ENCODE data around the gene WDPCP. TPM values are rescaled to one million over a fixed set of nuclear protein-coding genes. Genes with fewer than 3 reads are reported as not detected.
"Not testable (repeated sequence)": the region's sequence is repeated elsewhere in the genome, so short reads cannot be mapped to it uniquely, and the experiment has no call there.

The WDPCP gene
- total RNA-seq, 1 donor = 16.3 TPM

DNA sequence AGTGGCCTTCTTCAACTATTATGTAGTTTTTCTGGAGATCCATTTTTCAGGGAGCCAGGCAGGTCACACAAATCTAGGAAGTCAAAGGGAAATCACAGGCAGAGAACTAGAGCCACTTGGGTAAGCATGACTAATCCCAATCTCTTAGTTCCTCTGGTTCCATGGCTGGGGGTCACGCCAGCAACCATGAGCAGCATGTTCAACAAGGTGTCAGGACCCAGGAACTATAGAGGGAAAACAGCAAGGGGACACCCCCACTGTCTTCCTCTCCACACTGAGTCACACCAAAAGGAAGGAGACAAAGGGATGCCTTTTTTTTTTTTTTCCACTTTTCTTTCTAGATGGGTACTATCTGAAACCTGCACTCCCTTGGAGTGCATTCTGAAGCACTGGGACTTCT is 286.8 kb downstream of the WDPCP start:
- H3K27ac ChIP-seq (ENCODE audit: low read depth, low read length) = no peak overlapping the region
- no peaks in the 10 kb centered on the region for H3K27me3 ChIP-seq (ENCODE audit: insufficient read depth, low read length)
- no peaks in the 10 kb centered on the region for H3K36me3 ChIP-seq (ENCODE audit: insufficient read depth, low read length)
- H3K4me2 ChIP-seq (ENCODE audit: insufficient read depth, low read length) = no peak overlapping the region
- TF ChIP-seq, protein P1, sequence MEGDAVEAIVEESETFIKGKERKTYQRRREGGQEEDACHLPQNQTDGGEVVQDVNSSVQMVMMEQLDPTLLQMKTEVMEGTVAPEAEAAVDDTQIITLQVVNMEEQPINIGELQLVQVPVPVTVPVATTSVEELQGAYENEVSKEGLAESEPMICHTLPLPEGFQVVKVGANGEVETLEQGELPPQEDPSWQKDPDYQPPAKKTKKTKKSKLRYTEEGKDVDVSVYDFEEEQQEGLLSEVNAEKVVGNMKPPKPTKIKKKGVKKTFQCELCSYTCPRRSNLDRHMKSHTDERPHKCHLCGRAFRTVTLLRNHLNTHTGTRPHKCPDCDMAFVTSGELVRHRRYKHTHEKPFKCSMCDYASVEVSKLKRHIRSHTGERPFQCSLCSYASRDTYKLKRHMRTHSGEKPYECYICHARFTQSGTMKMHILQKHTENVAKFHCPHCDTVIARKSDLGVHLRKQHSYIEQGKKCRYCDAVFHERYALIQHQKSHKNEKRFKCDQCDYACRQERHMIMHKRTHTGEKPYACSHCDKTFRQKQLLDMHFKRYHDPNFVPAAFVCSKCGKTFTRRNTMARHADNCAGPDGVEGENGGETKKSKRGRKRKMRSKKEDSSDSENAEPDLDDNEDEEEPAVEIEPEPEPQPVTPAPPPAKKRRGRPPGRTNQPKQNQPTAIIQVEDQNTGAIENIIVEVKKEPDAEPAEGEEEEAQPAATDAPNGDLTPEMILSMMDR (IDR thresholded peaks at IDR 0.05; ENCODE audit: extremely low read depth, low read depth, low read length) = no peak
- H3K79me2 ChIP-seq (ENCODE audit: insufficient read depth, low read length) = no peaks in the 10 kb centered on the region
- H3K4me1 ChIP-seq (ENCODE audit: insufficient read depth, low read length) = no peaks in the 10 kb centered on the region
- H3K9me3 ChIP-seq (ENCODE audit: low read depth, low read length) = peaks cover 18% of the 10 kb centered on the region
- no peak overlapping the region for H3K4me3 ChIP-seq (ENCODE audit: insufficient read depth, low read length)
- no peaks in the 10 kb centered on the region for H4K20me1 ChIP-seq (ENCODE audit: insufficient read depth, low read length)
- no peak overlapping the region for H2AFZ ChIP-seq (ENCODE audit: low read length)
- no peak for DNase-seq (ENCODE audit: insufficient read length, low spot score, missing footprints)

DNA sequence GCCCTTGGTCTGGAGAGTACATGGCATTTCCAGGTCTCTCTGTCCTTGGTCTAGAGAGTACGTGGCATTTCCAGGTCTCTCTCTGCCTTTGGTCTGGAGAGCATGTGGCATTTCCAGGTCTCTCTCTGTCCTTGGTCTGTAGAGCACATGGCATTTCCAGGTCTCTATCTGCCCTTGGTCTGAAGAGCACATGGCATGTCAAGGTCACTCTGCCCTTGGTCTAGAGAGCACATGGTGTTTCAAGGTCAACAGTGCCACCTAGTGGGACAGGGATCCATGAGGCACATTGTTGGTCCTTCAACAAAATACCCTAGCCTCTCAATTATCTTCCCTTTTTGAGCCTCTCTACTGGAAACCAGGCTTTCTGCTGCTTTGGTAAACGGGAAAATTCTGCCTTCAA is 287.4 kb downstream of the WDPCP start:
- Histone ChIP-seq H3K36me3 (ENCODE audit: insufficient read depth, low read length) (no peaks in the 10 kb centered on the region), H4K20me1 (ENCODE audit: insufficient read depth, low read length) (no peaks in the 10 kb centered on the region), H3K27ac (ENCODE audit: low read depth, low read length) (no peak overlapping the region), H3K79me2 (ENCODE audit: insufficient read depth, low read length) (no peaks in the 10 kb centered on the region), H3K4me3 (ENCODE audit: insufficient read depth, low read length) (no peak overlapping the region), H3K4me2 (ENCODE audit: insufficient read depth, low read length) (no peak overlapping the region), H2AFZ (ENCODE audit: low read length) (no peak overlapping the region), H3K9me3 (ENCODE audit: low read depth, low read length) (peaks cover 18% of the 10 kb centered on the region), H3K4me1 (ENCODE audit: insufficient read depth, low read length) (no peaks in the 10 kb centered on the region), H3K27me3 (ENCODE audit: insufficient read depth, low read length) (no peaks in the 10 kb centered on the region)
- no peak for DNase-seq (ENCODE audit: insufficient read length, low spot score, missing footprints)
- TF ChIP-seq, protein P1 (IDR thresholded peaks at IDR 0.05; ENCODE audit: extremely low read depth, low read depth, low read length) = no peak

DNA sequence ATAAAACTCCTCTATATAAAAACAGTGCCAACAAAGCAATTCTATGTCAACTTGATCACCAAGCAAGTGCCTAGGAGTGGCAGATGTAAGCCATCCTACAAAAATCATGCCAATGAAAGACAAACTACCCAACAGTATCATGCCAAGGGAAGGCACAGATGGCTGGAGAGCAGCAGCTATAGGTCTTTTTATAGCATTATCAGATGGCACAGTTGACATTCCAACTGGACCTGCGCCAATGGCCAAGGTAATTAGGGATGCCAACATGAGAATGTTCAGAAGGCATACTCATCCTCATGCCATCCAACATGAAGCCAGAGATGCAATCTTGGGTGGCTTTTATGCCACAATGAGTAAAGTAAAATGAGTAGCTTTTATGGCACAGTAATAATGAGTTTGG is 300.3 kb downstream of the WDPCP start:
- H3K27ac ChIP-seq (ENCODE audit: low read depth, low read length) = no peak overlapping the region
- no peak for DNase-seq (ENCODE audit: insufficient read length, low spot score, missing footprints)

DNA sequence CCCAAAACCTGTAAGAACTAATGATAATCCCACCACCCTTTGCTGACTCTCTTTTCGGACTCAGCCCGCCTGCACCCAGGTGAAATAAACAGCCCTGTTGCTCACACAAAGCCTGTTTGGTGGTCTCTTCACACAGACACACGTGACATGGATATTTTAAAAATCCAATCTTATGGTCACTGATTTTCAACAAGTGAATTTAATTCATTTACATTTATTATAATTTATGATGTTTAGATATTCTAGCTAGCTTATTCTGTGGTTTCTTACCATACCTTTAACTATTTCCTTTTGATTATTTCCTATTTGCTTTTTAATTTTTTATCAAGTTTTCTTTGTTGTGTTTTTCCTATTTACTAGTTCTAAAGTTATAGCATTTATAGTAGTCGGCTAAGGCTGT is 301.8 kb downstream of the WDPCP start:
- not testable (repeated sequence) for H3K9me3 ChIP-seq (ENCODE audit: low read depth, low read length); DNase-seq (ENCODE audit: insufficient read length, low spot score, missing footprints); H3K4me2 ChIP-seq (ENCODE audit: insufficient read depth, low read length); H3K79me2 ChIP-seq (ENCODE audit: insufficient read depth, low read length); H3K27ac ChIP-seq (ENCODE audit: low read depth, low read length); H4K20me1 ChIP-seq (ENCODE audit: insufficient read depth, low read length); H3K36me3 ChIP-seq (ENCODE audit: insufficient read depth, low read length); H3K4me1 ChIP-seq (ENCODE audit: insufficient read depth, low read length); H3K4me3 ChIP-seq (ENCODE audit: insufficient read depth, low read length); H2AFZ ChIP-seq (ENCODE audit: low read length); H3K27me3 ChIP-seq (ENCODE audit: insufficient read depth, low read length)

More for the DNA sequence above, 300.3 kb downstream of the WDPCP start:
- Histone ChIP-seq H3K4me1 (ENCODE audit: insufficient read depth, low read length) (no peaks in the 10 kb centered on the region), H3K36me3 (ENCODE audit: insufficient read depth, low read length) (no peaks in the 10 kb centered on the region), H3K79me2 (ENCODE audit: insufficient read depth, low read length) (no peaks in the 10 kb centered on the region), H2AFZ (ENCODE audit: low read length) (no peak overlapping the region), H3K4me3 (ENCODE audit: insufficient read depth, low read length) (no peak overlapping the region), H4K20me1 (ENCODE audit: insufficient read depth, low read length) (no peaks in the 10 kb centered on the region), H3K27me3 (ENCODE audit: insufficient read depth, low read length) (no peaks in the 10 kb centered on the region), H3K4me2 (ENCODE audit: insufficient read depth, low read length) (no peak overlapping the region), H3K9me3 (ENCODE audit: low read depth, low read length) (no peaks in the 10 kb centered on the region)
- TF ChIP-seq, protein P1 (IDR thresholded peaks at IDR 0.05; ENCODE audit: extremely low read depth, low read depth, low read length) = no peak
